GM19468 (cell line): ENCODE measurements around the gene KCTD12.

ENCODE experiments used
- ATAC-seq: cut with Tn5 transposase; IDR thresholded peaks from one replicate; pipeline ENCODE4 v1.9.1; 2021; ENCODE audit warnings: mild to moderate bottlenecking, moderate library complexity, moderate number of reproducible peaks; ENCODE audit not compliant: unreplicated experiment; ENCODE audit errors: extremely low read depth

The KCTD12 gene

DNA sequence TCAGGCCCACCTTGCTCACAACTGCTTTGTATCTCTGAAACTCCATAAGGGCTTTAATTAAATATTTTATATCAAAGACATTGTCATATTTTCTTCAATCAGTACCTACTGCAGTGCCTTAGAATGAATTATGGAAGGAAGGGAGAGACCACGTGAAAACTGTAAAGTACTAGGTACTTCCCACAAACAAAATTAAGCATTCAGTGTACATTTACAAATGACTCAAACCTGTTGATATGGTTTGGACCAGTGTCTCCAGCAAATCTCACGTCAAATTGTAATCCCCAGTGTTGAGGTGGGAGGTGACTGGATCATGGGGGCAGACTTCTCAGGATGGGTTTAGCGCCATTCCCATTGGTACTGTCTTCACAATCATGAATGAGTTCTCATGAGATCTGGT, 23.2 kb downstream of the KCTD12 start:
- no peak for ATAC-seq

- no peak for ATAC-seq
These were observed 24.3 kb downstream of the KCTD12 start for GRCh38 chr13:76861859-76862258.

DNA sequence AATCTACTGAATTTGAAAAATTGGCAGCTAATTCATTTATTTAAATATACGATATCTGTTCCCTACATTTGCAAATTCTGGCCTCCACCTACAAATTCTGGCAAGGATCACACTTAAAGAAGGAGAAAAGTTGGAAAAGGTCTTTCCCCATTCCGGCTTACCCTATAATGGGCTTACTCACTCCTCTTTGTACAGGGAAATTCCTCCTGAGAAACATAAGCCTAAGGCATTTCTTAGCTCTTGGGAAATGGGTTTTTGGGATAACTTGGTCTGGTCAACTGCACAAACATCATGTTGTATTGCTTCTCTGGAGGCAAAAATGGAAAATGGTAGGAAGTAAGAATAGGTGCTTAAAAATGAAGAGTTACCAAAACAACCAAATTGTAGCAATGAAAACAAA, 25.5 kb downstream of the KCTD12 start:
- ATAC-seq, result no peak

DNA sequence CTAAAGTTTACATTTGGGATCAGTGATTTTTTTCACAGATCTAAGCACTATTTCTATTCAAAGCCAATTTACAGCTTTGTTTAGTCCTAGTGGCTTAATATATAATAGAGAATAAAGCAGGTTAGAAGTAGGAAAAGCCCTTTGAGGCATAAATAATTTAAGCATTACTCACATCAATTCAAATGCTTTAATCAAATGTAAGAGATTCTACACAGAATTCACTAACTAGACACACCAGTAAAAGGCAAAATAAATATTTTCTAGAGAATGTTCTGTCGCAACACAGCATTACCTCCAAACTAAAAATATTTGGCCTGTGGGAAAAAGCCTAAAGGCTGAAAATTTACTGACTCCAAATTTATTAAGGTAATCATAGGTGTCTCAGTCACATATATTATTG, 31.3 kb downstream of the KCTD12 start:
- no peak for ATAC-seq

DNA sequence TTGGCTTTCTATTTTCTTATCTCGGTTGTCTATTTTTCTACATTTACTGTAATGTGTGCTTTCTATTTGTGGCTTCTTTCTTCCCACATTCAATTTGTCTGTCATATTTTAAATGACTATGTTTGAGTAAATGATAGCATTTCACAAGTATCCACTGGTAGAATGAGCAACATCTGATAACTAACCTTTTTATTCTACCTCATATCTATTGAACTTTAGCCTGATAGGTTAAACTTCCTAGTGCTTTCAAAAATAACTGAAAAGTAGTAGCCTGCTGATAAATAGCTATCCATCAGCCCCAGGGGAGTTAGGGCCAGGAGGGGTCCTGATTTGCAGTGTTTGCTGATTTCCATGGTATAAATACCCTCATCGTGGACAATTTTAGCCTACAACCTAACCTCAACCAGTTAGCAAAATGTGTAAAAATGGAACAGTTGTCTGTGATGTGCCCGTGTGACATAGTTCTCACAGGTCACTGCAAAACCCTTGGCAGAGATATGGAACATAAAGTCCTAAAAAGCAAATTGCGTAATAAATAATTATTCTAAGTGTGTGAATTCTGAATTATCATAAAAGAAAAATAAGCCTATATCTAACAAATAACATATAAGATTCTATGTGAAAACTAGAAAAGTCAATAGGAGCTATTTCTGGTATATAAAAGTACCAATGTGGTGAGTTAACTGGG, 32.1 kb downstream of the KCTD12 start:
- ATAC-seq, result no peak

GRCh38 chr13:76853481-76853880, 32.7 kb downstream of the KCTD12 start:
- no peak for ATAC-seq

DNA sequence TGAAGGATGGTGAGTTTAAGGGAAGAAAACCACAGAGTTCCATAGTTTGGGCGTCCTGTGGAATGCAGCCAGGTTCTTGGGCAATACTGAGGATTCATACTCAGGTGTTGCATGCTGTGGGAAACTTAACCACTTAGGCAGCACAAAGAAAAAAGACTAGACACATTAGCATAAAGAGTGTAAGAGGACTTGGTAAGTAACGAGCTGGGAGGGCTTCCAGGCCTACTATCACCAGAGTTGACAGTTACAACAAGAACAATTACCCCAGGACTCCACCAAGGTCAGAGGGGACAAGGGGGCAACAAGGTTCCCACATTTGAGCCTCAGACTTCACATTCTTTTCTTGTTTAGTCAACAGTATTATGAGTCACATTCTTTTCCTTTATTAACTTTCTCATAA, 33.2 kb downstream of the KCTD12 start:
- ATAC-seq, result no peak

DNA sequence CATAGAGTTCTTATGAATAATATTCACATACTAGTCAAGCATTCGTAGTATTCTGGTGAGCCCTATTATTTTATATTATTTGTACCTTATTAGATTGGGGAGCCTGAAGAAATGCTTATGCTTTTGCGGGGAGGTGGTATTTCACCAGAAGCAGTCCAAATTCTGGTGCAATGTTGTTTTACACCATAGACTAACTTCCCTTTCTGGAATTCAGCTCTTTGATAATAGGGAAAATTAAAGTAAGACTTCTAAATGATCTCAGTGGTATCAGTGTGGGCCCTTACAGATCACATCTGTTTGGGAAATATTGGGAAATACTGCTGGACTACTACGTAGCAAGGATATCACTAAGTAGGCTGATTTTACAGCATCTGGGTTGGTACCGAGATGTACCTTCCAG, 34.2 kb downstream of the KCTD12 start:
- ATAC-seq, result no peak

GRCh38 chr13:76849493-76849892, 36.7 kb downstream of the KCTD12 start:
- no peak for ATAC-seq

DNA sequence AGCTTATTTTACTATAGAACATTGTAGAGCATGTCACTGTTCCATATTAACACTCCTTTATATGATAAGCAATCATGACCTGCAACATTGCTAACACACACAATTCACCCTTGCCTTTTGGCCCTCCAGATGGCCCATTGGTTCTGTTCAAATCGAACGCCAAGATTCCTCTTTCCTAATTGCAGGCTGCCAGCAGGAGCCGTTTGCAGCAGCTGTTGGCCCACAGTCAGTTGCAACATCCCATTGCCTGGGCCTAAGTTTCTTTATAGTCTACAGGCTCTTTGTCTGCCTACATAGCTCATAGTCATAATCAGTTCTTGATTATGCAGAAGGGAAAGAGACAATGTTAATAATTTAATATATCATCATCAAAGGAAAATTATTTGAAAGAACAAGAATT, 37.6 kb downstream of the KCTD12 start:
- ATAC-seq, result no peak

GRCh38 chr13:76846363-76846762, 39.8 kb downstream of the KCTD12 start:
- no peak for ATAC-seq

- no peak for ATAC-seq
These were observed 40.3 kb downstream of the KCTD12 start for GRCh38 chr13:76845865-76846264.

DNA sequence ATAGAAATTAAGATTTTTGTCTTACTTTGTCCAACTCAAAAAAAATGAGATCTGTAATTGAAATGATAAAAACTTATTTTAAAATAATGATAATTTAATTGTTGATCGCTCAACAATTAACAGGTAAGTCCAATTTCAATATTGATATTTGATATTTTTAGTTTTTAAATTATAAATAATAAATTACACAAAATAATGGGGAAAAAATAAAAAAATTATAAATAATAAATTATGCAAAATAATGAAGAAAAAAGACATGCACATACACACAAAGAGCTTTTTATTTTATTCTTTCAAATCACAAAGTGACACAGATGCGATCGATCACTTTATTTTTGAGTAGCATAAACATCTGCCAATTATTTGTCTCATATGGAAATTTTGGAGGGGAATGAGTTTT, 40.8 kb downstream of the KCTD12 start:
- no peak for ATAC-seq

- ATAC-seq, result no peak
These were observed 48.4 kb downstream of the KCTD12 start for GRCh38 chr13:76837801-76838200.

- ATAC-seq, result no peak
These were observed 49.9 kb downstream of the KCTD12 start for GRCh38 chr13:76836311-76836710.

- no peak for ATAC-seq
These were observed 52.7 kb downstream of the KCTD12 start for GRCh38 chr13:76833441-76833954.

GRCh38 chr13:76832258-76832988, 53.8 kb downstream of the KCTD12 start:
- ATAC-seq, result no peak

DNA sequence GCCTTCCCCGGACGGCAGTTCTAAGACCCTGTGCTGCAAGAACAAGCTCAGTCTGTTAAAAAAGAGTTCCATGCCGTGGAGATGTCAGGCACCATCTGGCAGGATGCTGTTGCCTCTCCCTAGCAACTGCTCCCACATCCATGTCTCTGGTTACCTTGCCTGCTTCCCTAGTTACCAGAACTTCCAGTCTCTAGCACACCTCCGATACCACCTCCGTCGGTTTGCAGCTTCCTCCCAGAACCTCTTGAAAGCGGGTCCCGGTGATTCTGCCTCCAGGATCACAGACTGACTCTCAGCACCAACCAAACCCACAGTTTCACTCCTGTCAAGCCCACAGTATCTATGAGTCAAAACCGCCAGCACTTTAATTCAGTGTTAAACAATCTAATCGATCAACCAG, 55.4 kb downstream of the KCTD12 start:
- no peak for ATAC-seq
